WTC11 (cell line): ENCODE results near the gene GPR152. TPM values are rescaled to one million over a fixed set of nuclear protein-coding genes. Genes with fewer than 3 reads are reported as not detected.

Experiments
- ATAC-seq: fragments of 200-7000 bp; cut with Tn5 transposase; 2 replicates; pipeline ENCODE4 v1.10.0; 2021; ENCODE audit warnings: mild to moderate bottlenecking, moderate library complexity
- CTCF ChIA-PET: fragments of 300-600 bp; sonication (Branson Sonifier 250); formaldehyde crosslinking; loops from one replicate; lab custom pipeline; 2021; ENCODE audit warnings: antibody characterized with exemption; lab: Charles Lee
- POLR2A ChIA-PET: fragments of 350-600 bp; sonication (Branson Sonifier 250); formaldehyde crosslinking; loops from one replicate; lab custom pipeline; 2021; ENCODE audit warnings: antibody characterized with exemption; lab: Charles Lee
- DNase-seq: peaks from one replicate; pipeline ENCODE4 v3.0.0; 2021; ENCODE audit warnings: low spot score
- H3K27ac Mint-ChIP-seq: 2 replicates; pipeline ENCODE4 v1.8.0; 2021; ENCODE audit warnings: mixed read lengths
- H3K27me3 Mint-ChIP-seq: 2 replicates; pipeline ENCODE4 v1.8.0; 2021; ENCODE audit warnings: low read depth, mild to moderate bottlenecking, moderate library complexity, mixed read lengths
- H3K36me3 Mint-ChIP-seq: 2 replicates; pipeline ENCODE4 v1.8.0; 2021; ENCODE audit warnings: mixed read lengths
- H3K4me1 Mint-ChIP-seq: 2 replicates; pipeline ENCODE4 v1.8.0; 2022; ENCODE audit warnings: mixed read lengths
- H3K4me3 Mint-ChIP-seq: 2 replicates; pipeline ENCODE4 v1.8.0; 2021; ENCODE audit warnings: mild to moderate bottlenecking, moderate library complexity, mixed read lengths
- H3K9me3 Mint-ChIP-seq: 2 replicates; pipeline ENCODE4 v1.8.0; 2021; ENCODE audit warnings: mixed read lengths
- ATF1 ChIP-seq: sonication (generic); formaldehyde crosslinking; IDR thresholded peaks from 2 replicates; pipeline ENCODE4 v1.8.1; 2023; ENCODE audit warnings: mild to moderate bottlenecking, moderate library complexity, missing genetic modification reagents
- ATF2 ChIP-seq: sonication (generic); formaldehyde crosslinking; IDR thresholded peaks from 2 replicates; pipeline ENCODE4 v1.8.1; 2022; ENCODE audit warnings: low read depth, missing genetic modification reagents, borderline replicate concordance
- CTCF ChIP-seq: fragments of 200-600 bp; IDR thresholded peaks from 2 replicates; pipeline ENCODE4 v1.8.0; 2022; ENCODE audit warnings: antibody characterized with exemption
- ERG ChIP-seq: fragments of 250-450 bp; sonication (Bioruptor Pico); IDR thresholded peaks from 2 replicates; pipeline ENCODE4 v1.8.0; 2021; ENCODE audit warnings: mild to moderate bottlenecking
- FOXJ3 ChIP-seq: sonication (generic); formaldehyde crosslinking; IDR thresholded peaks from 2 replicates; pipeline ENCODE4 v1.9.0; 2021; ENCODE audit warnings: missing genetic modification reagents, mild to moderate bottlenecking, borderline replicate concordance
- FOXK1 ChIP-seq: sonication (generic); formaldehyde crosslinking; IDR thresholded peaks from 2 replicates; pipeline ENCODE4 v1.8.0; 2022; ENCODE audit warnings: mild to moderate bottlenecking, moderate library complexity, missing genetic modification reagents
- NFE2L1 ChIP-seq: sonication (generic); formaldehyde crosslinking; IDR thresholded peaks from 2 replicates; pipeline ENCODE4 v1.8.1; 2023; ENCODE audit warnings: missing genetic modification reagents
- RELA ChIP-seq: sonication (generic); formaldehyde crosslinking; IDR thresholded peaks from 2 replicates; pipeline ENCODE4 v1.8.1; 2022; ENCODE audit warnings: missing genetic modification reagents, mild to moderate bottlenecking, borderline replicate concordance
- SOX15 ChIP-seq: fragments of 250-450 bp; sonication (Bioruptor Pico); IDR thresholded peaks from 2 replicates; pipeline ENCODE4 v1.9.0; 2021; ENCODE audit warnings: mild to moderate bottlenecking
- TEAD4 ChIP-seq: sonication (generic); formaldehyde crosslinking; IDR thresholded peaks from 2 replicates; pipeline ENCODE4 v1.8.0; 2022; ENCODE audit warnings: mild to moderate bottlenecking, missing genetic modification reagents
- ZNF232 ChIP-seq: sonication (generic); formaldehyde crosslinking; IDR thresholded peaks from 2 replicates; pipeline ENCODE4 v1.8.0; 2022; ENCODE audit warnings: mild to moderate bottlenecking, missing genetic modification reagents
- ZNF396 ChIP-seq: fragments of 250-450 bp; sonication (Bioruptor Pico); IDR thresholded peaks from 2 replicates; pipeline ENCODE4 v1.8.0; 2021; ENCODE audit warnings: mild to moderate bottlenecking, moderate library complexity, borderline replicate concordance
- ZNF532 ChIP-seq: fragments of 250-450 bp; sonication (Bioruptor Pico); IDR thresholded peaks from 2 replicates; pipeline ENCODE4 v1.9.0; 2021; ENCODE audit warnings: mild to moderate bottlenecking, borderline replicate concordance
- total RNA-seq: library from RNA; stranded (reverse); gene quantifications from 3 replicates; pipeline ENCODE4 v1.2.3, GENCODE V29; 2021

Gene GPR152
- total RNA-seq, 1 experiment from 2014 or later, result not detected

- ATAC-seq, result no peak
- CTCF ChIA-PET, result interaction anchor here (1.2 to 3.6 kb wide), 2 partner anchors 11 to 67 kb away, joined by 3 to 22 read pairs; partner anchors contain the start of gene PPP1CA
- no peak overlapping the region for H3K4me3 Mint-ChIP-seq
- no peaks in the 10 kb centered on the region for H3K9me3 Mint-ChIP-seq
- peaks cover 18% of the 10 kb centered on the region for H3K27me3 Mint-ChIP-seq
- POLR2A ChIA-PET, result interaction anchor here (1.3 to 1.5 kb wide), 2 partner anchors 12 to 17 kb away, joined by 4 read pairs; partner anchors contain the start of gene PPP1CA
- no peak for DNase-seq
- TF ChIP-seq ERG (no peak), ZNF232 (CRISPR knock-in tag) (no peak), ATF1 (CRISPR knock-in tag) (no peak)
- peaks cover 23% of the 10 kb centered on the region for H3K4me1 Mint-ChIP-seq
- H3K36me3 Mint-ChIP-seq, result no peaks in the 10 kb centered on the region
- H3K27ac Mint-ChIP-seq, result no peak overlapping the region
These were observed 39.2 kb downstream of the GPR152 start for GRCh38 chr11:67413266-67413849.

DNA sequence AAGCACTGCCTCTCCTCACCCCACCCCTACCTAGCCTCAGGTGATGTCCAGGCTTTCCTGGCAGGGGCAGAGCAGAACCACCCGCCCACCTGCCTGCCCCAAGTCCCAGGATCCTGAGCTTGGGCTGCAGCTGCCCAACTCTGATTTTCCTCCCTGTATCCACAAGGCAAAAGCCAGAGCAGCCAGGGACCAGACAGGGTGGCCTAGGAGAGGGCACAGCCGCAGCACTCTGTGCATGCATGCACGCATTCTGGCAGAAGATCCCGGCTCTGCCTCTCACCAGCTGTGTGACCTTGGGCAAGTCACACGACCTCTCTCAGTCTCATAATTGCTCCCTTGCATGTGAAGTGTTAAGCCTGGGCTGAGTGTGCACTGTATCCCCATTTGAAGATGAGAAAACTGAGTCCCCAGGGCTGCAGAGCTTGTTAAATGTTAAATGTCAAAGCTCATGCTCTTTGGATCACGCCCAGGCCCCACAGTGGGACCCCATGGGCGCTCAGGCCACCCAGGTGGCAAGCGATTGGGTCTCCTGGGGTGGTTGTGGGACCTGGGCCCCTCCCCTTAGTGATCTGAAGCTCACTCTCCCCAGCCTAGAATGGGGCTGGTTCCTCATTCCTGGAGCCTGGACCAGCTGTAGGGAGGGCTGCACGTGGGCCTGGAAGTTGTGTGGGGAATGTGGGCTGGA lies 39.9 kb downstream of the GPR152 start:
- Mint-ChIP-seq H3K4me1 (peaks cover 23% of the 10 kb centered on the region), H3K27me3 (peaks cover 24% of the 10 kb centered on the region), H3K36me3 (no peaks in the 10 kb centered on the region), H3K4me3 (no peak overlapping the region), H3K9me3 (no peaks in the 10 kb centered on the region), H3K27ac (no peak overlapping the region)
- ATAC-seq, result no peak
- DNase-seq, result no peak
- CTCF ChIA-PET, result interaction anchor here (0.6 to 3.6 kb wide), 3 partner anchors 11 to 67 kb away, joined by 3 to 22 read pairs (median 3); partner anchors contain the start of gene PPP1CA
- POLR2A ChIA-PET, result interaction anchor here (1.5 kb wide), 1 partner anchor 16 kb away, joined by 4 read pairs; no protein-coding TSS in a partner anchor
- TF ChIP-seq SOX15, result no peak
- no peak for TF ChIP-seq CTCF
- TF ChIP-seq ZNF532, result no peak
- no peak for TF ChIP-seq FOXJ3
- TF ChIP-seq ZNF396 (CRISPR knock-in tag), result no peak
- TF ChIP-seq FOXK1 (CRISPR knock-in tag), result no peak
- no peak for TF ChIP-seq ATF2 (CRISPR knock-in tag)
- no peak for TF ChIP-seq RELA
- TF ChIP-seq TEAD4, result no peak
- no peak for TF ChIP-seq NFE2L1 (CRISPR knock-in tag)
